Suppressor macrophage (primary cell): Measurements from ENCODE around the gene TC2N.
"Not testable (repeated sequence)": the region's sequence is repeated elsewhere in the genome, so short reads cannot be mapped to it uniquely, and the experiment has no call there.

ENCODE experiments used
- DNase-seq, 4 experiments: peaks; one replicate each; pipeline ENCODE4 v3.0.0-alpha.2; 2020 to 2022

TC2N gene

GRCh38 chr14:91753501-91754128 is 113.7 kb downstream of the TC2N start:
- DNase-seq, result no peak

- DNase-seq, result no peak
These were observed 114.4 kb downstream of the TC2N start for GRCh38 chr14:91752961-91753360.

GRCh38 chr14:91751719-91752118 is 115.6 kb downstream of the TC2N start:
- DNase-seq, result no peak

- no peak for DNase-seq
These were observed 116.6 kb downstream of the TC2N start for GRCh38 chr14:91750634-91751198.

GRCh38 chr14:91749868-91750267 is 117.5 kb downstream of the TC2N start:
- DNase-seq, result no peak

GRCh38 chr14:91748049-91748448 is 119.3 kb downstream of the TC2N start:
- no peak for DNase-seq

- DNase-seq, result peak in 2 of 4 experiments; percentile 48 to 68
These were observed 122.0 kb downstream of the TC2N start for GRCh38 chr14:91745344-91745743.

GRCh38 chr14:91744068-91744480 is 123.3 kb downstream of the TC2N start:
- DNase-seq, result peak; percentile 28 to 53 (median 38)

GRCh38 chr14:91743305-91743653 is 124.1 kb downstream of the TC2N start:
- no peak for DNase-seq

- DNase-seq, result peak in 2 of 4 experiments; percentile 6 to 21
These were observed 124.6 kb downstream of the TC2N start for GRCh38 chr14:91742621-91743304.

- DNase-seq, result not testable (repeated sequence)
These were observed 127.5 kb downstream of the TC2N start for GRCh38 chr14:91739867-91740266.

- DNase-seq, result peak in 2 of 4 experiments; percentile 11 to 14
These were observed 129.7 kb downstream of the TC2N start for GRCh38 chr14:91737619-91738018.

- no peak for DNase-seq
These were observed 134.4 kb downstream of the TC2N start for GRCh38 chr14:91732859-91733477.

GRCh38 chr14:91732439-91732838 is 134.9 kb downstream of the TC2N start:
- no peak for DNase-seq

GRCh38 chr14:91731986-91732385 is 135.3 kb downstream of the TC2N start, which contains the start of gene CATSPERB:
CATSPERB (minus strand) TSS chr14:91732086; CDS start chr14:91729479, 2,607 bp downstream.
- no peak for DNase-seq

GRCh38 chr14:91731018-91731417 is 136.3 kb downstream of the TC2N start:
- DNase-seq, result no peak

GRCh38 chr14:91729756-91730155 is 137.6 kb downstream of the TC2N start:
- no peak for DNase-seq
